ENCODE measurements around the gene PBX1.

The PBX1 gene

DNA sequence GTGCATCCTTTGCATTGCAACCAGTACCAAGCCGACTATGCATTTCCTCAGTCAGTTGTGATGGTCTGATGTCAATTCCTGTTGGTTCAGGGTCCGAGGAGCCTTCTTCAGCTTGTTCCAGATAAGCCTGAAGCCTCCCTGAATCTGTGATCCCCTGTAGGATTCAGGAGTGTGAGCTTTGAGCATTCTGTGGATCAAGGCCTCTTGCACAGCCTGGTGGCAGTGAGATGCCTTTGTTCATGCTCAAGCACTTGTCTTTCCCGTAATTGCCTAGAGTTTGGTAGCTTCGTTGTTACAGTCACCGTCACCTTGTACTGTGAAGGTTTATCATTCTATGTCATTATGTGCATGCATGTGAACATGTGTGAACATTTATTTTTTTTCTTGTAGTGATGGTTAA is 103.5 kb downstream of the PBX1 start:
- no peak overlapping the region for H3K4me3 ChIP-seq (ENCODE audit: low read depth in 1 of 2, low read length in 2 of 2)
- H3K36me3 ChIP-seq (ENCODE audit: control insufficient read depth in 1 of 2, insufficient read depth in 2 of 2, low read length in 2 of 2): no peaks in the 10 kb centered on the region
- no peaks in the 10 kb centered on the region for H3K9me3 ChIP-seq (ENCODE audit: control insufficient read depth in 1 of 2, low read length in 2 of 2)
- H3K27me3 ChIP-seq (ENCODE audit: low read depth, low read length): no peaks in the 10 kb centered on the region
- H3K4me1 ChIP-seq (ENCODE audit: control insufficient read depth in 1 of 2, insufficient read depth in 2 of 2, low read length in 2 of 2): peaks cover 12 to 14% of the 10 kb centered on the region in 2 donors
- no peak overlapping the region for H3K27ac ChIP-seq (ENCODE audit: low read length)

DNA sequence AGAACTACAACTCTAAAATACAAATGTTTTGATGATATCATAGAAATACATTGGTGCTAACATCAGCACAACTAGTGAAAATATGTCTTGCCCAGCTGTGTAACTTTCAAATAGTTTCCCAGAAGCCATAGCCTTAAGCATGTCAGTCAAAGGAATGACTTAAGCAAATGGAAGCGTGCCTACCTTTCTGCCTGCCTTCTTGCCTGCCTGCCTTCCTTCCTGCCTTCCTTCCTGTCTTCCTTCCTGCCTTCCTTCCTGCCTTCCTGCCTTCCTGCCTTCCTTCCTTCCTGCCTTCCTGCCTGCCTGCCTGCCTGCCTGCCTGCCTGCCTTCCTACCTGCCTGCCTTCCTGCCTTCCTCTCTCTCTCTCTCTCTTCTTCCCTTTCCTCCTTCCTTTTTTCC is 104.0 kb downstream of the PBX1 start:
- H3K27ac ChIP-seq (ENCODE audit: low read length): no peak overlapping the region
- H3K9me3 ChIP-seq (ENCODE audit: control insufficient read depth in 1 of 2, low read length in 2 of 2): no peaks in the 10 kb centered on the region
- H3K36me3 ChIP-seq (ENCODE audit: control insufficient read depth in 1 of 2, insufficient read depth in 2 of 2, low read length in 2 of 2): no peaks in the 10 kb centered on the region
- H3K4me1 ChIP-seq (ENCODE audit: control insufficient read depth in 1 of 2, insufficient read depth in 2 of 2, low read length in 2 of 2): peaks cover 12 to 14% of the 10 kb centered on the region in 2 donors
- H3K27me3 ChIP-seq (ENCODE audit: low read depth, low read length): no peaks in the 10 kb centered on the region
- no peak overlapping the region for H3K4me3 ChIP-seq (ENCODE audit: low read depth in 1 of 2, low read length in 2 of 2)

DNA sequence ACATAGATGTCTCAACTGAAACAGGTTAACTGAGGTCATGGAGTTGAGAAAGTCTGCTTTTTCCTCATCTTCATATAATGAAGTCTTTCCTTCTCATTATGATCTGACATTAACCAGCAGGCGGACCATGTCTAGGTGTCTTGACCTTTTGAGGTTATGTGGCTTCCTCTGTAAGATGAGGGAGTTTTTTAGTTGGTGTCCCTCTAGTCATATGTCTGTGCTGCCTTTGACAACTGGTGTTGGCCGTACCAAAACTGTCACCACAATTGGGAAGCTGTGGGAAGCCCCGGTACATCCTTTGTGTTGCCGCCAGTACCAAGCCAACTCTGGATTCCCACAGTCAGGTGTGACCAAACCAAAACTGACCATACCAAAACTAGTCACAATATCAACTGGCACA is 105.1 kb downstream of the PBX1 start:
- no peak overlapping the region for H3K27ac ChIP-seq (ENCODE audit: low read length)
- H3K9me3 ChIP-seq (ENCODE audit: control insufficient read depth in 1 of 2, low read length in 2 of 2): no peaks in the 10 kb centered on the region
- H3K27me3 ChIP-seq (ENCODE audit: low read depth, low read length): no peaks in the 10 kb centered on the region
- peaks cover 8 to 14% of the 10 kb centered on the region in 2 donors for H3K4me1 ChIP-seq (ENCODE audit: control insufficient read depth in 1 of 2, insufficient read depth in 2 of 2, low read length in 2 of 2)
- H3K36me3 ChIP-seq (ENCODE audit: control insufficient read depth in 1 of 2, insufficient read depth in 2 of 2, low read length in 2 of 2): no peaks in the 10 kb centered on the region
- no peak overlapping the region for H3K4me3 ChIP-seq (ENCODE audit: low read depth in 1 of 2, low read length in 2 of 2)

DNA sequence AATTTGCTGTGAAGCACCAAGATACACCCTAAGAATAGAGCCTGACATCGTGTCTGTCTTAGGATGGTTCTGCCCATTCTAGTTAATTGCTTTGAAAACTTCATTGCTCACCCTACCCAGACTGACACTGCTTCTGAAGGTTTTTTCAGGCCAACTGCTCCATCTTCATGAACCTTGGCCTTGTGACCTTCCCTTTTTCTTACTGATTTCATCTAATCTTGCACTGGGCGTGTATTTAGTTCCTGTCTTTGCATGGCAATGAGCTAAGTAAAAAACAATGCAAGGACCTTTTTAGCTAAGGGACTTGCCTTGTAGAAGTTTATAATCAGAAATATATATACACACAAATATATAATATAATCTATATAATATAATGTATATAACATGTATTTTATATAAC is 108.0 kb downstream of the PBX1 start:
- H3K27ac ChIP-seq (ENCODE audit: low read length): no peak overlapping the region
- H3K36me3 ChIP-seq (ENCODE audit: control insufficient read depth in 1 of 2, insufficient read depth in 2 of 2, low read length in 2 of 2): no peaks in the 10 kb centered on the region
- no peaks in the 10 kb centered on the region for H3K27me3 ChIP-seq (ENCODE audit: low read depth, low read length)
- no peak overlapping the region for H3K4me3 ChIP-seq (ENCODE audit: low read depth in 1 of 2, low read length in 2 of 2)
- peaks cover 18 to 34% of the 10 kb centered on the region in 2 donors for H3K4me1 ChIP-seq (ENCODE audit: control insufficient read depth in 1 of 2, insufficient read depth in 2 of 2, low read length in 2 of 2)
- H3K9me3 ChIP-seq (ENCODE audit: control insufficient read depth in 1 of 2, low read length in 2 of 2): no peaks in the 10 kb centered on the region

DNA sequence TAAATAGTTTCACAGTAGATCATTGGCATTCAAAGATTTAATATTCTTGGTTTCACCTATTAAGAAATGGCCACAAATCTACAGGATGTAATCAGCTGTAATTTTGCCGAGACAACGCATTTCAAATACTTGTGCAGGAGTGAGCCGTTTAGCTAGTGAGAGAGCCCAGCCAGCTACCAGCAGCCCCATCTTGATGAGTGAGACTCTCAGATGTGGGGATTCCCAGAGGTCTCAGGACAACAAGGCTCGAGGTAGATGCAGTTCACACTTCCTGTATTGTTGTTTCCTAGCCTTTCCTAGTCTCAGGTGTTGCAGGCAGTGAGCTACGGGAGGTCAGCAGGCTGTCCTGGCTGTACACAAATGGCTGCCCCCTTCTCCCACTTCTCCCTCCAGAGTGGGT is 108.6 kb downstream of the PBX1 start:
- H3K27me3 ChIP-seq (ENCODE audit: low read depth, low read length): no peaks in the 10 kb centered on the region
- peaks cover 20 to 39% of the 10 kb centered on the region in 2 donors for H3K4me1 ChIP-seq (ENCODE audit: control insufficient read depth in 1 of 2, insufficient read depth in 2 of 2, low read length in 2 of 2)
- no peaks in the 10 kb centered on the region for H3K36me3 ChIP-seq (ENCODE audit: control insufficient read depth in 1 of 2, insufficient read depth in 2 of 2, low read length in 2 of 2)
- H3K4me3 ChIP-seq (ENCODE audit: low read depth in 1 of 2, low read length in 2 of 2): no peak overlapping the region
- no peaks in the 10 kb centered on the region for H3K9me3 ChIP-seq (ENCODE audit: control insufficient read depth in 1 of 2, low read length in 2 of 2)
- H3K27ac ChIP-seq (ENCODE audit: low read length): no peak overlapping the region

DNA sequence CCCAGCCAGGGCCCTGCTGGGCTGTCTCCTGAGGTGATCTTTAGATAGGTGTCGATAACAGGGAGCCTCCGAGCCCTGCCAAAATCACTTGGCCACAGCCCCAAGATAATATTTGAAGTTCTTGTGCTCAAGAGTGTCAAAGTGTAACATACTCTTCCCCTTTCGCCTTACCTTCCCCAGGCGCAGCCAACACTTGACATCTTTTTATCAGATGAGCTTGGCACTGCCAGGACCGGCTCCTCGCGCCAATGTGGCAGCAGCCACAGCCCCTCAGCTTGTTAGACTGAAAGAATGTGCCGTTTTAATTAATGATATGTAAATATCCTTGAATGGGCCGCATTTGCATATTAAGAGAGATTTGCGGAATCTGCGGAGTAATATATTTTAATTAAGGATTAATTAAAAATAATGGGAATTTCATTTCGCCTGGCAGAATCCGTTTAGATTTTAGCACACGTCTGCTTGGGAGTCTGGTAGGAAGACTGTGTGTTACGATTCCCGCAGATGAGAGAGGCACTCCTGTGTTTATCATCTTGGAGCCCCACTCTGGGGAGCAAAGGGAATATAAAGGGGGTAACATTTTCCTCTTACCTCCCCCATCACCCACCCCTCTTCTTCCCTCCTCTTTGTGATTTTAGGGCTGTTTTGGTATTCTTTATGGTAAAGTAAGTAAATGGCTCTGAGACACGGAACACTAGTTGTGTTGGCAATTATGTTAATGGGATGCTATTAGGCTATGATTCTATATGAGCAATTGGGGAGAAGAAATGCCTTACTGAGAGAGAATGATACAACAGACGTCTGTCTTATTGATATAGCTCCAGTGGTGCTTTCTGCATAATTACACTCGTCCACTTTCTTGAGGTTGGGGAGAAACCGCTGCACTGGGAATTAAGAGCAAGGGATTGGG is 109.8 kb downstream of the PBX1 start:
- H3K9me3 ChIP-seq (ENCODE audit: control insufficient read depth in 1 of 2, low read length in 2 of 2): no peaks in the 10 kb centered on the region
- H3K27ac ChIP-seq (ENCODE audit: low read length): no peak overlapping the region
- peaks cover 15 to 43% of the 10 kb centered on the region in 2 donors for H3K4me1 ChIP-seq (ENCODE audit: control insufficient read depth in 1 of 2, insufficient read depth in 2 of 2, low read length in 2 of 2)
- H3K36me3 ChIP-seq (ENCODE audit: control insufficient read depth in 1 of 2, insufficient read depth in 2 of 2, low read length in 2 of 2): no peaks in the 10 kb centered on the region
- no peak overlapping the region for H3K4me3 ChIP-seq (ENCODE audit: low read depth in 1 of 2, low read length in 2 of 2)
- H3K27me3 ChIP-seq (ENCODE audit: low read depth, low read length): no peaks in the 10 kb centered on the region

DNA sequence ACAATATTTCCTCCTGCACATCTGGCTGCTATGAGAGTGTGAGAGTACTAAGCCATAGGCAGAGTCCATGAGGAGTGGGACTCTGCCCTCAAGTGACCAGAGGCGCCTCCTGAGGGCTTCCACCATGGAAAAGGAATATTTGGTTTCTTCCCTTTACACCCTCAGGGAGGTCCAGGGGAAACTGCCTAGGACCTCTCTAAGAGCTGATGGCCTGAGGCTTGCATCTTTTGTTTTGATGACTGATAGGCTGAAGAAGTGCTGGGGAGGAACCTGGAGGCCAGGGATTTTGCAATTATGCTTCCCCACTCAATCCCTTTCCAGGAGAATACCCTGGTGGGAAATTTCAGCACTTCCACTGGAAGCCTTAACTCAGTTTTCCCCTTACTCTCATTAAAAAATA is 111.0 kb downstream of the PBX1 start:
- Histone ChIP-seq H3K27me3 (ENCODE audit: low read depth, low read length) (no peaks in the 10 kb centered on the region), H3K27ac (ENCODE audit: low read length) (no peak overlapping the region), H3K4me3 (ENCODE audit: low read depth in 1 of 2, low read length in 2 of 2) (no peak overlapping the region), H3K4me1 (ENCODE audit: control insufficient read depth in 1 of 2, insufficient read depth in 2 of 2, low read length in 2 of 2) (peaks cover 12 to 50% of the 10 kb centered on the region in 2 donors), H3K36me3 (ENCODE audit: control insufficient read depth in 1 of 2, insufficient read depth in 2 of 2, low read length in 2 of 2) (no peaks in the 10 kb centered on the region), H3K9me3 (ENCODE audit: control insufficient read depth in 1 of 2, low read length in 2 of 2) (no peaks in the 10 kb centered on the region)

DNA sequence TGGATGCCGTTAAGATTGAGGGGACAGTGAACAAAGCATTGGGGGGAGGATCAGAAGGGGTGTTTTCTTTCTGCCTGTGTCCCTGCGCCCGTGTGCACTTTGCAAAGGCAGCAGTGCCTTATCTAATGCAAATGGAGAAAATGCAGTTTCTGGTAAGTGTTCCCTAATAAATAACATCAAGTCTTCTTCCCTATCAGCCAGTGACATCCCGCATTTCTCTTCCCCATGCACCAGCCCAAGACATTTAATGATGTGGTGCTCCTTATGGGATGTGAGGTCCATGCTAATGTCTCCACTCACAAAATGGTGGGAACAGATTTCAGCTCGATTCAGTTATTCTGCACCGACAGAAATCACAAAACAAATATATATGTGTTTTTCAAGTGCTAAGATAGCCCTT is 111.8 kb downstream of the PBX1 start:
- no peaks in the 10 kb centered on the region for H3K27me3 ChIP-seq (ENCODE audit: low read depth, low read length)

DNA sequence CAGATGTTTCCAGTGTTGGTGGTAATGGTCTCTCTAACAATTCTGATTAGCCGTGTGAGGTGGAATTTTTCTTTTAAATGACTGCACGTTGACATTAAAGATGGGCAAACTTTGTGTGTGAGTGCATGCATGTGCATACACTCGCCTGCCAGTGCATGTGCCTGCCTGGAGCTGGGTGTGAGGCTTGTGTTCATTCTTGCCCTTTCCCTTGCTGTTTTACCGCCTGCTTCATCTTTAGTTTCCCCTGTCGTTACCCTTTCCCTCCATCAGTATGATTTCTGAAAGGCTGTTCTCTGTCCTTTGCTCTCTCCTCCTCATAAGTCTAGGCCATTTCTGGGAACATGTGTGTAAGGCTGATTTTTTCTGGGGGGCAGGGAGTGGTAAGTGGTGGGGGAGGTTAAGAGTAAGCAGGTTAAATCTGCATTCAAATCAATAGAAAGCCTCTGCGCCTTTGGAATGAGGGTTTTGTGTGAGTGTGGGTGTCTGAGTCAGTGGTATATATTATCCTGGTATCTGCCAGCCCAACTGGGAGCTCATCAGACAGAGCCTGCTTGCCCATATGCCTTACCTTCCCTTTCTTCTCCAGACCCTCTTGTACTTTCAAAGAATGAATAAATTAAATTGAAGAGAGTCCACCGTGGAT is 112.5 kb downstream of the PBX1 start:
- H3K4me1 ChIP-seq (ENCODE audit: control insufficient read depth in 1 of 2, insufficient read depth in 2 of 2, low read length in 2 of 2): peaks cover 12 to 54% of the 10 kb centered on the region in 2 donors
- no peaks in the 10 kb centered on the region for H3K36me3 ChIP-seq (ENCODE audit: control insufficient read depth in 1 of 2, insufficient read depth in 2 of 2, low read length in 2 of 2)
- no peaks in the 10 kb centered on the region for H3K9me3 ChIP-seq (ENCODE audit: control insufficient read depth in 1 of 2, low read length in 2 of 2)
- no peak overlapping the region for H3K4me3 ChIP-seq (ENCODE audit: low read depth in 1 of 2, low read length in 2 of 2)
- no peak overlapping the region for H3K27ac ChIP-seq (ENCODE audit: low read length)
- no peaks in the 10 kb centered on the region for H3K27me3 ChIP-seq (ENCODE audit: low read depth, low read length)

More for the DNA sequence above, 111.8 kb downstream of the PBX1 start:
- no peak overlapping the region for H3K4me3 ChIP-seq (ENCODE audit: low read depth in 1 of 2, low read length in 2 of 2)
- H3K9me3 ChIP-seq (ENCODE audit: control insufficient read depth in 1 of 2, low read length in 2 of 2): no peaks in the 10 kb centered on the region
- H3K4me1 ChIP-seq (ENCODE audit: control insufficient read depth in 1 of 2, insufficient read depth in 2 of 2, low read length in 2 of 2): peaks cover 12 to 50% of the 10 kb centered on the region in 2 donors
- H3K36me3 ChIP-seq (ENCODE audit: control insufficient read depth in 1 of 2, insufficient read depth in 2 of 2, low read length in 2 of 2): no peaks in the 10 kb centered on the region
- no peak overlapping the region for H3K27ac ChIP-seq (ENCODE audit: low read length)

DNA sequence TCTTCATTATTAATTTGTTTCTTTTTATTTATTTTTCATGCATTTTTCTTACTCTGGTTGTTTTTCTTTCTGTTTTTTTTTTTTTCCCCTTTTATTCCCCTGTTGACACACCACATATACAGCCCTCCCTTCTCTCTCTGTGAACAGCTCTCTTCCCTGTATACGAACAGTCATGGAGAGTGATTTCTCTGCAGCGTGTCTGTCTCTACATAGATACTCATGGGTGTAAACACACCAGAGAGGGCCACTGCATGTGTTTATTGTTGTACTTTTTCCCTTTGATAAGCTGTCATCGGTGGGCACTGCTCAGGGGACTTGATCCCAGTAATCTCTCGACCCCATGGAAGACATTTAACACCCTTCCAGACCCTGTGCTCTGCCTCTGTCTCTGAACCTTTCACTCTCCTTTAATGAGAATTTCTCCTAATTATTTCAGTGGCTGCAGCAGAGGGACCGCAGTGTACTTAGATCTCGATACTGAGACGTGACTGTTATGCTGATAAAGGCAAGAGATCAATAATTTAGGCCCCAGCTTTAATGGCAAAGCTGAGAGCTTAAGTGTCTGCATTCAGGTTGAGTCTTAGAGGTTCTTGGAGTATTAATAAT is 113.1 kb downstream of the PBX1 start:
- no peak overlapping the region for H3K27ac ChIP-seq (ENCODE audit: low read length)
- no peaks in the 10 kb centered on the region for H3K36me3 ChIP-seq (ENCODE audit: control insufficient read depth in 1 of 2, insufficient read depth in 2 of 2, low read length in 2 of 2)
- no peaks in the 10 kb centered on the region for H3K9me3 ChIP-seq (ENCODE audit: control insufficient read depth in 1 of 2, low read length in 2 of 2)
- no peak overlapping the region for H3K4me3 ChIP-seq (ENCODE audit: low read depth in 1 of 2, low read length in 2 of 2)
- H3K4me1 ChIP-seq (ENCODE audit: control insufficient read depth in 1 of 2, insufficient read depth in 2 of 2, low read length in 2 of 2): peaks cover 12 to 54% of the 10 kb centered on the region in 2 donors
- no peaks in the 10 kb centered on the region for H3K27me3 ChIP-seq (ENCODE audit: low read depth, low read length)

DNA sequence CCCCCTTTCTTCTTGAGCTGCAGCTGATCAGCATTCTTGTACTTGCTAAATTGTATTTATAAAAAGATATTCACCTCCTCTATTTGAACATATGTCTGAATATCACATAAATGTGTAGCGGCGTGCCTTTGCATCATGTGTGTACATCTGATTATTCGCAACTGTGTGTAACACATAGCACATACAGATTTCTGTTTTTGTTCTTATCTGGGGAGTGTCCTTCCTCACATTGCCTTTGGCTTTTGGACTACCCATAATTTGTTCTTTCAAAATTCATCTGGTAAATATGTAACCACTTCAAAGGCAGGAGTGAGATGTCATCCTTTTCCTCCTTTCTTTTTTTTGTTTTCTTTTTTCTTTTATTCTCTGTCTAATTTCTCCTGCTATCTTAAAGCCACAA is 113.6 kb downstream of the PBX1 start:
- Histone ChIP-seq H3K4me3 (ENCODE audit: low read depth in 1 of 2, low read length in 2 of 2) (no peak overlapping the region), H3K27ac (ENCODE audit: low read length) (no peak overlapping the region), H3K27me3 (ENCODE audit: low read depth, low read length) (no peaks in the 10 kb centered on the region), H3K36me3 (ENCODE audit: control insufficient read depth in 1 of 2, insufficient read depth in 2 of 2, low read length in 2 of 2) (no peaks in the 10 kb centered on the region), H3K4me1 (ENCODE audit: control insufficient read depth in 1 of 2, insufficient read depth in 2 of 2, low read length in 2 of 2) (peaks cover 12 to 54% of the 10 kb centered on the region in 2 donors), H3K9me3 (ENCODE audit: control insufficient read depth in 1 of 2, low read length in 2 of 2) (no peaks in the 10 kb centered on the region)
